ENCODE results near the gene SOD1. TPM values are rescaled to one million over a fixed set of nuclear protein-coding genes. Genes with fewer than 3 reads are reported as not detected.

Gene SOD1
- total RNA-seq, 1 donor: 207 TPM

GRCh38 chr21:31713115-31713514 is 53.6 kb downstream of the SOD1 start:
- Histone ChIP-seq H3K27ac (ENCODE audit: low read depth, low read length) (peak overlapping the region; percentile 19), H2AFZ (ENCODE audit: low read length) (no peak overlapping the region), H3K4me3 (ENCODE audit: insufficient read depth, low read length) (no peak overlapping the region), H3K4me2 (ENCODE audit: insufficient read depth, low read length) (peak overlapping the region; percentile 18), H3K9me3 (ENCODE audit: low read depth, low read length) (no peaks in the 10 kb centered on the region), H3K27me3 (ENCODE audit: insufficient read depth, low read length) (no peaks in the 10 kb centered on the region), H3K36me3 (ENCODE audit: insufficient read depth, low read length) (no peaks in the 10 kb centered on the region), H3K4me1 (ENCODE audit: insufficient read depth, low read length) (peaks cover 42% of the 10 kb centered on the region), H3K79me2 (ENCODE audit: insufficient read depth, low read length) (peaks cover 95% of the 10 kb centered on the region), H4K20me1 (ENCODE audit: insufficient read depth, low read length) (peaks cover 27% of the 10 kb centered on the region)
- no peak for TF ChIP-seq CTCF (IDR thresholded peaks at IDR 0.05; ENCODE audit: extremely low read depth, low read depth, low read length)
- DNase-seq (ENCODE audit: insufficient read length, low spot score, missing footprints): no peak

- DNase-seq (ENCODE audit: insufficient read length, low spot score, missing footprints): peak; percentile 46
- peak overlapping the region; percentile 44 for H3K4me2 ChIP-seq (ENCODE audit: insufficient read depth, low read length)
Measured at GRCh38 chr21:31713973-31714740, 54.7 kb downstream of the SOD1 start.

GRCh38 chr21:31714741-31715365 is 55.4 kb downstream of the SOD1 start:
- H3K36me3 ChIP-seq (ENCODE audit: insufficient read depth, low read length): peaks cover 3% of the 10 kb centered on the region
- H3K4me1 ChIP-seq (ENCODE audit: insufficient read depth, low read length): peaks cover 34% of the 10 kb centered on the region
- H4K20me1 ChIP-seq (ENCODE audit: insufficient read depth, low read length): peaks cover 35% of the 10 kb centered on the region
- peak overlapping the region; percentile 31 for H3K27ac ChIP-seq (ENCODE audit: low read depth, low read length)
- no peak overlapping the region for H3K4me2 ChIP-seq (ENCODE audit: insufficient read depth, low read length)
- DNase-seq (ENCODE audit: insufficient read length, low spot score, missing footprints): peak; percentile 41
- peaks cover 95% of the 10 kb centered on the region for H3K79me2 ChIP-seq (ENCODE audit: insufficient read depth, low read length)
- TF ChIP-seq CTCF (IDR thresholded peaks at IDR 0.05; ENCODE audit: extremely low read depth, low read depth, low read length): no peak
- H3K27me3 ChIP-seq (ENCODE audit: insufficient read depth, low read length): no peaks in the 10 kb centered on the region
- H2AFZ ChIP-seq (ENCODE audit: low read length): no peak overlapping the region
- no peaks in the 10 kb centered on the region for H3K9me3 ChIP-seq (ENCODE audit: low read depth, low read length)
- H3K4me3 ChIP-seq (ENCODE audit: insufficient read depth, low read length): no peak overlapping the region

More at GRCh38 chr21:31713973-31714740, 54.7 kb downstream of the SOD1 start:
- Histone ChIP-seq H3K36me3 (ENCODE audit: insufficient read depth, low read length) (peaks cover 3% of the 10 kb centered on the region), H3K9me3 (ENCODE audit: low read depth, low read length) (no peaks in the 10 kb centered on the region), H2AFZ (ENCODE audit: low read length) (no peak overlapping the region), H3K27ac (ENCODE audit: low read depth, low read length) (peak overlapping the region; percentile 31), H4K20me1 (ENCODE audit: insufficient read depth, low read length) (peaks cover 36% of the 10 kb centered on the region), H3K4me1 (ENCODE audit: insufficient read depth, low read length) (peaks cover 36% of the 10 kb centered on the region), H3K79me2 (ENCODE audit: insufficient read depth, low read length) (peaks cover 95% of the 10 kb centered on the region), H3K4me3 (ENCODE audit: insufficient read depth, low read length) (no peak overlapping the region), H3K27me3 (ENCODE audit: insufficient read depth, low read length) (no peaks in the 10 kb centered on the region)
- TF ChIP-seq CTCF (IDR thresholded peaks at IDR 0.05; ENCODE audit: extremely low read depth, low read depth, low read length): no peak

GRCh38 chr21:31716106-31716505 is 56.6 kb downstream of the SOD1 start:
- Histone ChIP-seq H4K20me1 (ENCODE audit: insufficient read depth, low read length) (peaks cover 43% of the 10 kb centered on the region), H3K4me2 (ENCODE audit: insufficient read depth, low read length) (no peak overlapping the region), H3K9me3 (ENCODE audit: low read depth, low read length) (no peaks in the 10 kb centered on the region), H3K27ac (ENCODE audit: low read depth, low read length) (no peak overlapping the region), H3K4me3 (ENCODE audit: insufficient read depth, low read length) (no peak overlapping the region), H3K36me3 (ENCODE audit: insufficient read depth, low read length) (peaks cover 3% of the 10 kb centered on the region), H3K4me1 (ENCODE audit: insufficient read depth, low read length) (peaks cover 26% of the 10 kb centered on the region), H3K27me3 (ENCODE audit: insufficient read depth, low read length) (no peaks in the 10 kb centered on the region), H3K79me2 (ENCODE audit: insufficient read depth, low read length) (peaks cover 95% of the 10 kb centered on the region), H2AFZ (ENCODE audit: low read length) (no peak overlapping the region)
- no peak for TF ChIP-seq CTCF (IDR thresholded peaks at IDR 0.05; ENCODE audit: extremely low read depth, low read depth, low read length)
- DNase-seq (ENCODE audit: insufficient read length, low spot score, missing footprints): no peak

Data from osteoblast (primary cell).